Loucy (cell line): ENCODE data around the gene CNTNAP2.

Source experiments
- H2AFZ ChIP-seq: fragments of 200-600 bp; sonication (generic); 2 replicates; pipeline ENCODE4 v1.6.0; 2016; ENCODE audit warnings: antibody characterized with exemption, mild to moderate bottlenecking, low read length, moderate library complexity
- H3F3A ChIP-seq: fragments of 200-600 bp; 2 replicates; pipeline ENCODE4 v1.6.0; 2016; ENCODE audit warnings: antibody characterized with exemption, low read depth, mild to moderate bottlenecking
- H3K27me3 ChIP-seq: fragments of 200-600 bp; sonication (generic); 2 replicates; pipeline ENCODE4 v1.6.1; 2014; ENCODE audit warnings: low read length, mild to moderate bottlenecking; ENCODE audit not compliant: insufficient read depth, poor library complexity, severe bottlenecking
- H3K36me3 ChIP-seq: fragments of 200-600 bp; sonication (generic); 2 replicates; pipeline ENCODE4 v1.6.1; 2016; ENCODE audit warnings: low read length; ENCODE audit not compliant: insufficient read depth
- H3K4me1 ChIP-seq: fragments of 200-600 bp; sonication (generic); 2 replicates; pipeline ENCODE4 v1.5.1; 2014; ENCODE audit warnings: low read length, mild to moderate bottlenecking; ENCODE audit not compliant: insufficient read depth, poor library complexity, severe bottlenecking
- H3K4me2 ChIP-seq: fragments of 200-600 bp; sonication (generic); 2 replicates; pipeline ENCODE4 v1.6.0; 2014; ENCODE audit warnings: antibody characterized with exemption, low read length, low read depth, mild to moderate bottlenecking; ENCODE audit not compliant: poor library complexity, severe bottlenecking
- H3K4me3 ChIP-seq: fragments of 200-600 bp; sonication (generic); 2 replicates; pipeline ENCODE4 v1.5.1; 2014; ENCODE audit warnings: low read length, mild to moderate bottlenecking, mixed read lengths; ENCODE audit not compliant: poor library complexity, severe bottlenecking
- H3K79me2 ChIP-seq: fragments of 200-600 bp; sonication (generic); 2 replicates; pipeline ENCODE4 v1.6.1; 2014; ENCODE audit warnings: low read length; ENCODE audit not compliant: insufficient read depth
- H3K9ac ChIP-seq: fragments of 200-600 bp; sonication (generic); 2 replicates; pipeline ENCODE4 v1.6.0; 2014; ENCODE audit warnings: mild to moderate bottlenecking, low read depth, low read length, moderate library complexity; ENCODE audit not compliant: poor library complexity, severe bottlenecking
- H3K9me2 ChIP-seq: fragments of 200-600 bp; sonication (generic); replicated peaks from 2 replicates; pipeline ENCODE4 v1.6.1; 2016; ENCODE audit warnings: low read depth, low read length, mixed read lengths
- H3K9me3 ChIP-seq: fragments of 200-600 bp; sonication (generic); 2 replicates; pipeline ENCODE4 v1.6.1; 2014; ENCODE audit warnings: mild to moderate bottlenecking, antibody characterized with exemption, low read length, low read depth; ENCODE audit not compliant: insufficient read depth
- H4K20me1 ChIP-seq: fragments of 200-600 bp; sonication (generic); 2 replicates; pipeline ENCODE4 v1.6.0; 2014; ENCODE audit warnings: antibody characterized with exemption, low read length, mild to moderate bottlenecking; ENCODE audit not compliant: insufficient read depth, poor library complexity, severe bottlenecking
- EZH2phosphoT487 ChIP-seq: fragments of 200-600 bp; IDR thresholded peaks from 2 replicates; pipeline ENCODE4 v1.6.1; 2018; ENCODE audit warnings: antibody characterized with exemption, mild to moderate bottlenecking, moderate library complexity, borderline replicate concordance
- TF ChIP-seq, protein P1 (sequence below): fragments of 200-600 bp; sonication (generic); conservative IDR thresholded peaks from 2 replicates; pipeline ENCODE4 v1.5.1; 2014; ENCODE audit warnings: mild to moderate bottlenecking, antibody characterized with exemption, low read length

CNTNAP2 gene

DNA sequence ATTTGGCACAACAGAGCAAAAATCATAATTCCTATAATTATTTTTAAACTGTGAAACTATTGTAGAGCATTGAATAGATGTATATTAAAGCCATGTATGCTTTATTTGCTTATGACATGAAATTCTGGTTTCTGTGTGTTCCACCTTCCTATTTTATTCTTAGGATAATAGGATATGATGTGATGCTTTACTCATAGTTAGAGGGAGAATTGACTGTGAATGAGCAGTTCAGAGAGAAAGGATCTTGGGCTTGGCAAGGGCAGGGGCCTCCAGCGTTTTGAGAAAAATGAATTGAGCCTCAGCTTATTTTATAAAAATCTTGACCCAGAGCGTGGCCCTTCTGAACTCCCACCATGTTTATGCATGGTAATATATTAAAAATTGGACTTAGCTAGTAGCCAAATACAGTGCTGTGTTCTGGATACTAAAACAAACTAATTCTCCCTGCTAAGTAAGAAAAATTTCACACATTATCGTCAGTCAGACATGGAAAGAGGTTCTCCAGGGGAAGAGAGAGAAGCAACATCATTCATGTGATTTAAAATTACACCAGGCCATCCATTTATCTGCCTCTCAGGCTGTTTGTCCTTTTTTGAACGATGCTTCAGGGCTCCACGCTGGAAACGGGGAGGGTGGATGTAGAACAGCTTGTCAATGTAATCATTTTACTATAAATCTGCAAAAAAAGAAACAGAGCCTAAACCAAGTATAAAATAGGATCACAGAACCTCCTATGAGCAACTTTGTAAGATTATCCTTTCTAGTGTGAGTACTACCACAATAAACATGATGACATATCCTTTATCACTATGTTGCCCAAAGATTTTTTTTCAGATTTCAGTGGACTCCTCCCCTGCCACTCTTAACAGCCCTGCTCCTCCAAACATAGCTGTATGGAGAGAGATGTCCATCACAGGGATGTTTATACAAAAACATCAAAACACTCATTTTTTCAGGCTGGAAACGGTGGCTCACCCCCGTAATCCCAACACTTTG lies 2215.9 kb downstream of the CNTNAP2 start:
- H3K9me3 ChIP-seq = peaks cover 17% of the 10 kb centered on the region; the same call in 1 of the 2 replicates
- no peaks in the 10 kb centered on the region for H3K79me2 ChIP-seq
- no peak for TF ChIP-seq EZH2phosphoT487
- TF ChIP-seq, protein P1, sequence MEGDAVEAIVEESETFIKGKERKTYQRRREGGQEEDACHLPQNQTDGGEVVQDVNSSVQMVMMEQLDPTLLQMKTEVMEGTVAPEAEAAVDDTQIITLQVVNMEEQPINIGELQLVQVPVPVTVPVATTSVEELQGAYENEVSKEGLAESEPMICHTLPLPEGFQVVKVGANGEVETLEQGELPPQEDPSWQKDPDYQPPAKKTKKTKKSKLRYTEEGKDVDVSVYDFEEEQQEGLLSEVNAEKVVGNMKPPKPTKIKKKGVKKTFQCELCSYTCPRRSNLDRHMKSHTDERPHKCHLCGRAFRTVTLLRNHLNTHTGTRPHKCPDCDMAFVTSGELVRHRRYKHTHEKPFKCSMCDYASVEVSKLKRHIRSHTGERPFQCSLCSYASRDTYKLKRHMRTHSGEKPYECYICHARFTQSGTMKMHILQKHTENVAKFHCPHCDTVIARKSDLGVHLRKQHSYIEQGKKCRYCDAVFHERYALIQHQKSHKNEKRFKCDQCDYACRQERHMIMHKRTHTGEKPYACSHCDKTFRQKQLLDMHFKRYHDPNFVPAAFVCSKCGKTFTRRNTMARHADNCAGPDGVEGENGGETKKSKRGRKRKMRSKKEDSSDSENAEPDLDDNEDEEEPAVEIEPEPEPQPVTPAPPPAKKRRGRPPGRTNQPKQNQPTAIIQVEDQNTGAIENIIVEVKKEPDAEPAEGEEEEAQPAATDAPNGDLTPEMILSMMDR = no peak
- no peak overlapping the region for H3K4me3 ChIP-seq
- no peak overlapping the region for H3K9ac ChIP-seq
- H3K36me3 ChIP-seq = no peaks in the 10 kb centered on the region
- no peaks in the 10 kb centered on the region for H3F3A ChIP-seq
- no peaks in the 10 kb centered on the region for H3K27me3 ChIP-seq
- no peaks in the 10 kb centered on the region for H3K9me2 ChIP-seq
- no peaks in the 10 kb centered on the region for H3K4me1 ChIP-seq
- H2AFZ ChIP-seq = no peak overlapping the region
- no peak overlapping the region for H3K4me2 ChIP-seq
- H4K20me1 ChIP-seq = no peaks in the 10 kb centered on the region

DNA sequence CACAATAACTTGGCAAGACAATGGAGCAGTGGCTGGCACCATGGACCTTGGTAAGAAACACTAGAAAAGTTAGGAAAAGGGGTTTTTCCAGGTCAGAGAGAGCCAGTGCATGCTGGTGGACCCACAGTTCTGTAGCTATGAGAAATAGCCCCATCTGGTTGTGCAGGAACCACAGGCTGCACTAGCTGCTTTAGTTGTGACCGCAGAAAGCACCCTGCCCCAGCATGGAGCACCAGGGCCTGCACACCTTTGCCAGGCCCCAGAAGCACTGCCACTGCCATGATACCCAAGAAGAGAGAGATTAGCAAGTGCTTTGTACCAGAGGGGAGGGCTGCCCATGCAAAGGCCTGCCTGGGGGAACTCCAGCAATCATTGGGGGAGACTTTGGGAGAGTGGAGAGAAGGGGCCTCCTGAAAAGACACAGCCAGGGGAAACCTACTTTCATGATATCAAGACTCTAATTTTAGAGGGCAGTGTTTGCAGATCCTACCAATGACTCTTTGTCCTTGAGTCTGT lies 2217.9 kb downstream of the CNTNAP2 start:
- H3K9me3 ChIP-seq = peaks cover 13% of the 10 kb centered on the region; the same call in 1 of the 2 replicates
- no peaks in the 10 kb centered on the region for H3K36me3 ChIP-seq
- TF ChIP-seq, protein P1 = no peak
- TF ChIP-seq EZH2phosphoT487 = no peak
- no peak overlapping the region for H3K4me3 ChIP-seq
- no peaks in the 10 kb centered on the region for H3K79me2 ChIP-seq
- H3K4me1 ChIP-seq = no peaks in the 10 kb centered on the region
- no peaks in the 10 kb centered on the region for H3K9me2 ChIP-seq
- H4K20me1 ChIP-seq = no peaks in the 10 kb centered on the region
- no peaks in the 10 kb centered on the region for H3K27me3 ChIP-seq
- no peaks in the 10 kb centered on the region for H3F3A ChIP-seq
- H3K4me2 ChIP-seq = no peak overlapping the region
- H2AFZ ChIP-seq = no peak overlapping the region
- no peak overlapping the region for H3K9ac ChIP-seq

DNA sequence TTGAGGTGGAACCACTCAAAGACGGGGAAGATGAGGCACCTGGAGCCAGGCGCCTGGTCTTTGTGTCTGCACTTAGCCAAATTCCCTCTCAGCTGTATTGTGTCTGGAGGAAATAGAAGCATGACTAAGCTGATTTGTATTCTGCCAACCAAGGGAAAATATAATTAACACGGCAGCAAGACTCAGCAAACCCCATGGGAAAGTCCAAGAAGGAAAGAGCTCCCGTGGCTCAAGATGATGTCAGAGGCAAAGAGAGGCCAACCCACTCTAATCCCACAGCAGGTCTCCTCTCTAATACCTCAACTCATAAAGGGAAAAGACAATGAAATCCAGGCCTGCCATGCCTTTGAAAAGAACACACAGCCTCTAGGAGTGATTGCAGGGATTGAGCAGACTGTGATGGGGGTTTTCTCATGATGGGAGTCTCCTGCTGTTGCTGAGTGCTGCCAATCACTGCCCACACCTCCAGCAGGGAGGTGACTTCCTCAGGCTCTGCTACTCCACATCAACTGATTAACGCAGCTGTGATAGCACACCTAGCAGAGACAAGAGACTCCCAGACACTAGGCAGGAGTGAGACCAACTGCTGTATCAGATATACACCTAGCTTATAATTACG lies 2218.5 kb downstream of the CNTNAP2 start:
- no peaks in the 10 kb centered on the region for H3K79me2 ChIP-seq
- no peak overlapping the region for H3K4me2 ChIP-seq
- H3K9ac ChIP-seq = no peak overlapping the region
- no peaks in the 10 kb centered on the region for H3K4me1 ChIP-seq
- H3F3A ChIP-seq = no peaks in the 10 kb centered on the region
- H3K27me3 ChIP-seq = no peaks in the 10 kb centered on the region
- TF ChIP-seq, protein P1 = no peak
- TF ChIP-seq EZH2phosphoT487 = no peak
- H3K36me3 ChIP-seq = no peaks in the 10 kb centered on the region
- no peaks in the 10 kb centered on the region for H4K20me1 ChIP-seq
- H3K9me3 ChIP-seq = peaks cover 10% of the 10 kb centered on the region; the same call in 1 of the 2 replicates
- H3K4me3 ChIP-seq = no peak overlapping the region
- H2AFZ ChIP-seq = no peak overlapping the region
- no peaks in the 10 kb centered on the region for H3K9me2 ChIP-seq
